ENCODE results near the gene ZNF277. TPM values are rescaled to one million over a fixed set of nuclear protein-coding genes. Genes with fewer than 3 reads are reported as not detected.

ZNF277 gene
- total RNA-seq, 6 donors from 2014 or later, result 20.8 to 63.1 (median 34.8) TPM

GRCh38 chr7:112188257-112188656 is 18.2 kb upstream of the ZNF277 start:
- Histone ChIP-seq H3K27me3 (no peaks in the 10 kb centered on the region), H3K4me3 (no peak overlapping the region), H3K4me1 (peaks cover 19 to 68% (median 39%) of the 10 kb centered on the region in 4 donors), H3K27ac (peak overlapping the region in 2 of 4 donors; percentile 7 to 22), H3K36me3 (no peaks in the 10 kb centered on the region), H3K9me3 (no peaks in the 10 kb centered on the region)
- WGBS, 2 donors, result 86 to 94% methylated on average over 3 of the region's 3 CpGs
- ATAC-seq (ENCODE audit: low FRiP score in 2 of 2), result no peak
- no peak for DNase-seq
- TF ChIP-seq POLR2A (IDR thresholded peaks at IDR 0.05) (no peak), EP300 (IDR thresholded peaks at IDR 0.05) (no peak), POLR2AphosphoS5 (IDR thresholded peaks at IDR 0.05) (no peak), CTCF (IDR thresholded peaks at IDR 0.05) (no peak)

- DNase-seq (no peak), ATAC-seq (ENCODE audit: low FRiP score in 2 of 2) (no peak)
- no peaks in the 10 kb centered on the region for H3K36me3 ChIP-seq
- H3K4me1 ChIP-seq, result peaks cover 14 to 57% (median 35%) of the 10 kb centered on the region in 4 donors
- H3K27me3 ChIP-seq, result no peaks in the 10 kb centered on the region
- H3K4me3 ChIP-seq, result no peak overlapping the region
- 91 to 97% methylated on average over 5 of the region's 5 CpGs for WGBS, 2 donors
- TF ChIP-seq POLR2A (IDR thresholded peaks at IDR 0.05) (no peak), POLR2AphosphoS5 (IDR thresholded peaks at IDR 0.05) (no peak), EP300 (IDR thresholded peaks at IDR 0.05) (no peak), CTCF (IDR thresholded peaks at IDR 0.05) (no peak)
- peak overlapping the region in 1 of 4 donors; percentile 32 for H3K27ac ChIP-seq
- no peaks in the 10 kb centered on the region for H3K9me3 ChIP-seq
These were observed 16.8 kb upstream of the ZNF277 start for GRCh38 chr7:112189691-112190090.

- Histone ChIP-seq H3K4me1 (peaks cover 10 to 52% (median 31%) of the 10 kb centered on the region in 4 donors), H3K9me3 (no peaks in the 10 kb centered on the region), H3K36me3 (no peaks in the 10 kb centered on the region), H3K27ac (peak overlapping the region in 2 of 4 donors; percentile 27 to 32), H3K27me3 (no peaks in the 10 kb centered on the region), H3K4me3 (no peak overlapping the region)
- ATAC-seq (ENCODE audit: low FRiP score in 2 of 2) (no peak), DNase-seq (no peak)
- 66 to 83% methylated on average over 2 of the region's 2 CpGs for WGBS, 2 donors
- TF ChIP-seq CTCF (IDR thresholded peaks at IDR 0.05) (no peak), EP300 (IDR thresholded peaks at IDR 0.05) (no peak), POLR2A (IDR thresholded peaks at IDR 0.05) (no peak), POLR2AphosphoS5 (IDR thresholded peaks at IDR 0.05) (no peak)
These were observed 16.4 kb upstream of the ZNF277 start for GRCh38 chr7:112190120-112190519.

- no peak overlapping the region for H3K4me3 ChIP-seq
- ATAC-seq (ENCODE audit: low FRiP score in 2 of 2) (peak in 1 of 2 donors; percentile 77), DNase-seq (no peak)
- no peaks in the 10 kb centered on the region for H3K27me3 ChIP-seq
- peak in 1 of 4 donors; percentile 19 for TF ChIP-seq EP300 (IDR thresholded peaks at IDR 0.05)
- TF ChIP-seq POLR2AphosphoS5 (IDR thresholded peaks at IDR 0.05), result no peak
- peak overlapping the region in 2 of 4 donors; percentile 48 to 73 for H3K27ac ChIP-seq
- peaks cover 0 to 35% (median 23%) of the 10 kb centered on the region in 4 donors for H3K4me1 ChIP-seq
- no peaks in the 10 kb centered on the region for H3K36me3 ChIP-seq
- no peaks in the 10 kb centered on the region for H3K9me3 ChIP-seq
- WGBS, 2 donors, result 54 to 60% methylated on average over 4 of the region's 4 CpGs
These were observed 14.0 kb upstream of the ZNF277 start for GRCh38 chr7:112192236-112193154.

- Histone ChIP-seq H3K4me1 (peaks cover 6 to 39% (median 23%) of the 10 kb centered on the region in 4 donors), H3K9me3 (no peaks in the 10 kb centered on the region), H3K27me3 (no peaks in the 10 kb centered on the region), H3K27ac (peak overlapping the region in 1 of 4 donors; percentile 17), H3K4me3 (no peak overlapping the region), H3K36me3 (no peaks in the 10 kb centered on the region)
- DNase-seq (no peak), ATAC-seq (ENCODE audit: low FRiP score in 2 of 2) (no peak)
- TF ChIP-seq POLR2AphosphoS5 (IDR thresholded peaks at IDR 0.05) (no peak), CTCF (IDR thresholded peaks at IDR 0.05) (no peak), POLR2A (IDR thresholded peaks at IDR 0.05) (no peak), EP300 (IDR thresholded peaks at IDR 0.05) (no peak)
These were observed 12.5 kb upstream of the ZNF277 start for GRCh38 chr7:112193915-112194502.
